GM19099 (cell line): ENCODE results near the gene GRAMD2A.

Source experiments
- POLR2A ChIP-seq: IDR thresholded peaks from 3 replicates; pipeline ENCODE4 v1.6.1; 2011; ENCODE audit warnings: low read depth; ENCODE audit not compliant: insufficient read length; ENCODE audit errors: extremely low read depth

GRAMD2A gene

GRCh38 chr15:72229076-72229946, 31.7 kb upstream of the GRAMD2A start:
- peak; percentile 50 for TF ChIP-seq POLR2A

- TF ChIP-seq POLR2A, result no peak
Measured at GRCh38 chr15:72227720-72228119, 30.1 kb upstream of the GRAMD2A start.

DNA sequence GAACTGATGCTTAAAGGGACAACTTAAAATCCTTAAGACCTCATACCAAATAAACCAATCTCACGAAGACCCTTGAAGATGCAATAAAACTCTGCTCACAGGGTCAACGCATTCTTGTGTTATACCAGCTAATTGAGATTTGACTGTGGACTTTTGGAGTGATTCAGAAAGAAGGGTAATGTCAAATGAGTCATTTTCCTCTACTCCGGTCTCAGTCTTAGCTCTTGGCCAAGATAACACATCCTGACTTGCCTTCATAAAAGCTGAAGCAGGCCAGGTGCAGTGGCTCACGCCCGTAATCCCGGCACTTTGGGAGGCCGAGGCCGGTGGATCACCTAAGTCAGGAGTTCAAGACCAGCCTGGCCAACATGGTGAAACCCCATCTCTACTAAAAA, 29.6 kb upstream of the GRAMD2A start:
- no peak for TF ChIP-seq POLR2A

- no peak for TF ChIP-seq POLR2A
Measured at GRCh38 chr15:72223278-72223677, 25.7 kb upstream of the GRAMD2A start.

GRCh38 chr15:72222393-72222792, 24.8 kb upstream of the GRAMD2A start:
- TF ChIP-seq POLR2A, result no peak

GRCh38 chr15:72220687-72221086, 23.1 kb upstream of the GRAMD2A start:
- no peak for TF ChIP-seq POLR2A

DNA sequence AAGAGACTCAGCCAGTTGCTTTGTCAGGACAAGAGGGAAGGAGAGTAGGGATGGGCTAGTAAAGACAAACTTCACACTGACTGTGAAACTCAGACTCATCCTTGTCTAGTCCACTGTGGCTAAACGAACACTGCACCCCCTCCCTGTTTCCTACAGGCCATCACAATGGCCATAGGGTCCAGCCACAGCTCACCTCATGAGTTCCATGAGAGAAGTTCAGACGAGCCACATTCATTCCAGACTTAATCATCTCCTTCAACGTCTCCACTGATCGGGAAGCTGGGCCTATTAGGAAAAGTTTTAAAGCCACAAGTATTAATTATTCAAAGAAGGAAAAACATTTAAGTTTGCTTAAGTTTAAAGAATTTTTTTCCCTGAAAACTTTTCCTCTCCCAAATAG, 19.6 kb upstream of the GRAMD2A start:
- TF ChIP-seq POLR2A, result no peak

GRCh38 chr15:72216079-72216478, 18.5 kb upstream of the GRAMD2A start:
- TF ChIP-seq POLR2A, result no peak

- TF ChIP-seq POLR2A, result no peak
Measured at GRCh38 chr15:72207558-72208085, 10.0 kb upstream of the GRAMD2A start.

DNA sequence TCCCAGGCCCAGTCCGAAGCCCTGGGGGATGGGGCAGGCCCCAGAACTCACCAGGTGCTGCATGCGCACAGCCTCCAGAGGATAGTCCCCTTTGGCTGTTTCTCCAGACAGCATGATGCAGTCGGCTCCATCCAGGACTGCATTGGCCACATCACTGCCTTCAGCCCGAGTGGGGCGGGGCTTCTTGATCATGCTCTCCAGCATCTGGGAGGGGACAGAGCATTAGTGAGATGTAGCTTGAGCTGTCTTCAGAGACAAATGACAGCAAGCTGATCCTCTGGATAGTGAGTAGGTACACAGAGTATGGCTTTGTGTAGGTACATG, 9.1 kb upstream of the GRAMD2A start:
- no peak for TF ChIP-seq POLR2A

- TF ChIP-seq POLR2A, result no peak
Measured at GRCh38 chr15:72205896-72206676, 8.5 kb upstream of the GRAMD2A start.

GRCh38 chr15:72205273-72205672, 7.7 kb upstream of the GRAMD2A start:
- TF ChIP-seq POLR2A, result no peak

GRCh38 chr15:72203507-72203837, 5.9 kb upstream of the GRAMD2A start:
- no peak for TF ChIP-seq POLR2A

GRCh38 chr15:72202801-72203506, 5.4 kb upstream of the GRAMD2A start:
- TF ChIP-seq POLR2A, result no peak

GRCh38 chr15:72202302-72202701, 4.7 kb upstream of the GRAMD2A start:
- TF ChIP-seq POLR2A, result no peak
